DND-41 (cell line): Measurements from ENCODE around the gene PRMT3.

Experiments used
- ATAC-seq: fragments of 200-7000 bp; cut with Tn5 transposase; 3 replicates; pipeline ENCODE4 v1.9.1; 2021; ENCODE audit warnings: low read depth; ENCODE audit not compliant: insufficient read depth
- DNase-seq: peaks from one replicate; pipeline ENCODE4 v3.0.0-alpha.2; 2020
- H2AFZ ChIP-seq: 2 replicates; pipeline ENCODE4 v1.6.0; 2012; ENCODE audit warnings: low read depth, low read length
- H3K27ac ChIP-seq: 2 replicates; pipeline ENCODE4 v1.5.1; 2012; ENCODE audit warnings: low read length, inconsistent platforms
- H3K27me3 ChIP-seq: fragments of 200-600 bp; sonication (generic); 2 replicates; pipeline ENCODE4 v1.6.0; 2012; ENCODE audit warnings: low read length, mild to moderate bottlenecking, inconsistent platforms; ENCODE audit not compliant: insufficient read depth, poor library complexity
- H3K36me3 ChIP-seq: 2 replicates; pipeline ENCODE4 v1.5.1; 2012; ENCODE audit warnings: low read length, inconsistent platforms; ENCODE audit not compliant: insufficient read depth
- H3K4me1 ChIP-seq: 2 replicates; pipeline ENCODE4 v1.5.1; 2012; ENCODE audit warnings: mild to moderate bottlenecking, low read length; ENCODE audit not compliant: insufficient read depth
- H3K4me2 ChIP-seq: 2 replicates; pipeline ENCODE4 v1.6.0; 2012; ENCODE audit warnings: mild to moderate bottlenecking, moderate library complexity, low read length, inconsistent platforms; ENCODE audit not compliant: insufficient read depth
- H3K4me3 ChIP-seq, 2 experiments: fragments of 200-600 bp in 1 of 2; shearing (Covaris generic) in 1 of 2; 2 replicates each; pipeline ENCODE4 v1.5.1; 2012 to 2016; ENCODE audit warnings: inconsistent platforms in 2 of 2, low read length in 2 of 2, mild to moderate bottlenecking in 2 of 2, low read depth in 1 of 2, moderate library complexity in 1 of 2
- H3K79me2 ChIP-seq: 2 replicates; pipeline ENCODE4 v1.6.0; 2012; ENCODE audit warnings: low read length, inconsistent platforms; ENCODE audit not compliant: insufficient read depth
- H3K9ac ChIP-seq: 2 replicates; pipeline ENCODE4 v1.6.0; 2012; ENCODE audit warnings: low read depth, mild to moderate bottlenecking, inconsistent platforms, low read length, moderate library complexity
- H3K9me3 ChIP-seq: 2 replicates; pipeline ENCODE4 v1.5.1; 2012; ENCODE audit warnings: low read length, moderate library complexity, mild to moderate bottlenecking, inconsistent platforms; ENCODE audit not compliant: insufficient read depth, severe bottlenecking
- H4K20me1 ChIP-seq: 2 replicates; pipeline ENCODE4 v1.6.0; 2012; ENCODE audit warnings: low read length; ENCODE audit not compliant: insufficient read depth
- CTCF ChIP-seq: IDR thresholded peaks from 2 replicates; pipeline ENCODE4 v1.5.1; 2012; ENCODE audit warnings: borderline replicate concordance, low read length, moderate library complexity, mild to moderate bottlenecking; ENCODE audit not compliant: poor library complexity, severe bottlenecking; ENCODE audit errors: extremely low read depth
- EZH2 ChIP-seq: IDR thresholded peaks from 3 replicates; pipeline ENCODE4 v1.6.1; 2012; ENCODE audit warnings: borderline replicate concordance, low read depth, mild to moderate bottlenecking, moderate library complexity, low read length, inconsistent platforms; ENCODE audit not compliant: severe bottlenecking

The PRMT3 gene

DNA sequence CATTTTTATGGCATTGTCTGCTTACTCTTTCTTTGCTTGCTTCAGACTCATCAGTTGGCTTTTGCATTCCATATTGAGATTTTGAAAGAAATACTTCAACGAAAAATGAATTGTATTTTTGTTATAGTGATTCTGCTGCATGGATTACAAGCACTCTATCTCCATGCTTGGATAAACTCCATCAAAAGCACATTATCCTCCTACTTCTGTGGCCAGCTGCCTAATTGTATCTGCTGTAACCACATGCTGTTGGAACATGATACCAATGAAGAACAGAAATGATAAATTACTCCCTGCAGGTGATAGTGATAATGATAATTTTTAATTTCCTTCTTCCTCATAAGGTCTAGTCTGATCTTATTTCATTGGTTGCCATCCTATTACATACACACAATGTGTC is 100.8 kb downstream of the PRMT3 start:
- H3K36me3 ChIP-seq, result peaks cover 14% of the 10 kb centered on the region; the same call in 1 of the 2 replicates
- H3K79me2 ChIP-seq, result no peaks in the 10 kb centered on the region
- ATAC-seq (no peak), DNase-seq (no peak)
- no peak overlapping the region for H3K9ac ChIP-seq
- no peak overlapping the region for H3K4me2 ChIP-seq
- H3K27me3 ChIP-seq, result no peaks in the 10 kb centered on the region
- TF ChIP-seq EZH2 (no peak), CTCF (no peak)
- no peaks in the 10 kb centered on the region for H4K20me1 ChIP-seq
- no peaks in the 10 kb centered on the region for H3K4me1 ChIP-seq
- H3K27ac ChIP-seq, result no peak overlapping the region
- H2AFZ ChIP-seq, result no peak overlapping the region
- no peaks in the 10 kb centered on the region for H3K9me3 ChIP-seq
- no peak overlapping the region for H3K4me3 ChIP-seq

GRCh38 chr11:20489948-20490347 is 102.4 kb downstream of the PRMT3 start:
- H3K27ac ChIP-seq, result no peak overlapping the region
- H3K27me3 ChIP-seq, result no peaks in the 10 kb centered on the region
- H4K20me1 ChIP-seq, result no peaks in the 10 kb centered on the region
- H3K4me3 ChIP-seq, result no peak overlapping the region
- DNase-seq (no peak), ATAC-seq (no peak)
- no peaks in the 10 kb centered on the region for H3K4me1 ChIP-seq
- no peak overlapping the region for H2AFZ ChIP-seq
- H3K4me2 ChIP-seq, result no peak overlapping the region
- no peaks in the 10 kb centered on the region for H3K9me3 ChIP-seq
- no peak for TF ChIP-seq EZH2
- TF ChIP-seq CTCF, result no peak
- peaks cover 20% of the 10 kb centered on the region for H3K36me3 ChIP-seq
- H3K79me2 ChIP-seq, result no peaks in the 10 kb centered on the region
- H3K9ac ChIP-seq, result no peak overlapping the region

DNA sequence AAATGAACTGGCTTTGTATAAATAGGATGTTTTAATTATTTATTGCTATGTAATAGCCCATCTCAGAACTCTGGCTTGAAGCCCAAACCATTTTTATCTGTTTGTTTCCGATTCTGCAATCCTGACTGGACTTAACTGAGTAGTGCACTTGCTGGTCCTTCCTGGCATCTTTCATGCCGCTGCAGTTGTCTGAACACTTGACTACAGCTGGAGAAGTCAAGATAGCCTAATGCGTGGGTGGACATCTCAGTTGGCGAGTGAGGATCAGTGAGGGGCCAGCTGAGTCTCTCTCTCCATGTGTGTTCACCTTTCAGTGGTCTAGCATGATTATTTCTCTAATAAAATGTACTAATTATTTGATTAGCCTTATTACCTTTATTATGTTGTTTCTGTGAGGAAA is 105.8 kb downstream of the PRMT3 start:
- Histone ChIP-seq H2AFZ (no peak overlapping the region), H3K36me3 (peaks cover 37% of the 10 kb centered on the region), H3K9me3 (no peaks in the 10 kb centered on the region), H3K79me2 (no peaks in the 10 kb centered on the region), H3K9ac (no peak overlapping the region), H3K4me3 (no peak overlapping the region), H3K4me1 (no peaks in the 10 kb centered on the region), H3K27ac (no peak overlapping the region), H4K20me1 (no peaks in the 10 kb centered on the region), H3K27me3 (no peaks in the 10 kb centered on the region), H3K4me2 (no peak overlapping the region)
- ATAC-seq (no peak), DNase-seq (no peak)
- no peak for TF ChIP-seq CTCF
- no peak for TF ChIP-seq EZH2

DNA sequence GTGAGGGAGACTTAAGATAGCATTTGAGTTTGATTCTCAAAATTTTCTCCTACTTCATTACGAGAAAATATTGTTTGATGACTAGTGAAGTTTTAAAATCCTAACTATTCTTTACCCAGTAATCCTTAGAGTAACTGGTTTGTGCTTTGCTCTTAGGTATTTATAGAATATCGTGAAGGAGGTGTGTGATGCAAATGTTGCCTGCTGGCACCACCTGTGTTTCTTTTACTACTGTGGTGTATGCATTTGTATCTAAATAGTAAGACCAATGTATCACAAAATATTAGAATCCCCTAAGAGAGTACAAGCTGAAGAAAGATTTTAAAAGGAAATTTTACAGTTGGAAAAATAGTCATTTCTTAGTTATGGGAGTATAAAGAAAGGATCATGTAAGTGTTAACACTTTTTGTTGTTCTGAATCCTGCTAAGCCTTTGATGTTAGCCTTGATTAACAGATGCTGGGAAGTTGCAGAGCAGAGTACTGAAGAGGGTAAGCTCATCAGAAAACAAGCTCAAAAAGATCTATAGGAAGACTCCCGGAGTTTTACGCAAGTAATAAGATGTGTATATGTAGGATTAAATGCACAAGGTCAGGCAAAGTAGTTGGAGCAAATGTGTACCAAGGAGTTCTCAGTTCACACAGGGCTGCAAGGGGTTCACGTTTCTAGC is 109.7 kb downstream of the PRMT3 start:
- Histone ChIP-seq H3K79me2 (no peaks in the 10 kb centered on the region), H3K9ac (no peak overlapping the region), H4K20me1 (no peaks in the 10 kb centered on the region), H3K4me1 (no peaks in the 10 kb centered on the region), H3K4me3 (no peak overlapping the region), H3K4me2 (no peak overlapping the region), H3K27ac (no peak overlapping the region), H2AFZ (no peak overlapping the region), H3K9me3 (no peaks in the 10 kb centered on the region), H3K27me3 (no peaks in the 10 kb centered on the region), H3K36me3 (peaks cover 35% of the 10 kb centered on the region)
- ATAC-seq (no peak), DNase-seq (no peak)
- no peak for TF ChIP-seq EZH2
- no peak for TF ChIP-seq CTCF
